Upper lobe of right lung (tissue), 1 donor: ENCODE data around the gene MED15. TPM values are rescaled to one million over a fixed set of nuclear protein-coding genes. Genes with fewer than 3 reads are reported as not detected.

ENCODE experiments used
- ATAC-seq: fragments of 200-7000 bp; cut with Tn5 transposase; one replicate; pipeline ENCODE4 v1.9.1; 2020; ENCODE audit warnings: mild to moderate bottlenecking, moderate library complexity
- DNase-seq: peaks from one replicate; pipeline ENCODE4 v3.0.0-alpha.2; 2020
- H3K27ac ChIP-seq: fragments of 200-600 bp; one replicate; pipeline ENCODE4 v1.8.0; 2022
- H3K27me3 ChIP-seq: fragments of 200-600 bp; one replicate; pipeline ENCODE4 v1.8.0; 2022; ENCODE audit warnings: mild to moderate bottlenecking
- H3K36me3 ChIP-seq: fragments of 200-600 bp; one replicate; pipeline ENCODE4 v1.8.0; 2022
- H3K4me1 ChIP-seq: fragments of 200-600 bp; one replicate; pipeline ENCODE4 v1.8.0; 2022
- H3K4me3 ChIP-seq: fragments of 200-600 bp; one replicate; pipeline ENCODE4 v1.8.0; 2022; ENCODE audit warnings: mild to moderate bottlenecking
- H3K9me3 ChIP-seq: fragments of 200-600 bp; one replicate; pipeline ENCODE4 v1.8.0; 2022
- intact Hi-C: fragments of 100-400 bp; cut with DNase I; formaldehyde crosslinking; loops from one replicate; pipeline ENCODE4 v1.11.0; 2022
- total RNA-seq: library from RNA; stranded (reverse); fragmentation: NEBNext Ultra II Directional; extraction: Animal tissue kit (Norgen Biotek cat#: 25700); gene quantifications from one replicate; pipeline ENCODE4 v1.2.1, GENCODE V29; 2021
- TF ChIP-seq, protein P1 (sequence below): fragments of 200-600 bp; IDR thresholded peaks from one replicate; pipeline ENCODE4 v1.8.0; 2022; ENCODE audit warnings: antibody characterized with exemption
- donor health status: DM: no; HTN: yes; CAD: no; lungs with severe emphysema.

MED15 gene
- total RNA-seq, 1 donor from 2014 or later = 96.9 TPM

DNA sequence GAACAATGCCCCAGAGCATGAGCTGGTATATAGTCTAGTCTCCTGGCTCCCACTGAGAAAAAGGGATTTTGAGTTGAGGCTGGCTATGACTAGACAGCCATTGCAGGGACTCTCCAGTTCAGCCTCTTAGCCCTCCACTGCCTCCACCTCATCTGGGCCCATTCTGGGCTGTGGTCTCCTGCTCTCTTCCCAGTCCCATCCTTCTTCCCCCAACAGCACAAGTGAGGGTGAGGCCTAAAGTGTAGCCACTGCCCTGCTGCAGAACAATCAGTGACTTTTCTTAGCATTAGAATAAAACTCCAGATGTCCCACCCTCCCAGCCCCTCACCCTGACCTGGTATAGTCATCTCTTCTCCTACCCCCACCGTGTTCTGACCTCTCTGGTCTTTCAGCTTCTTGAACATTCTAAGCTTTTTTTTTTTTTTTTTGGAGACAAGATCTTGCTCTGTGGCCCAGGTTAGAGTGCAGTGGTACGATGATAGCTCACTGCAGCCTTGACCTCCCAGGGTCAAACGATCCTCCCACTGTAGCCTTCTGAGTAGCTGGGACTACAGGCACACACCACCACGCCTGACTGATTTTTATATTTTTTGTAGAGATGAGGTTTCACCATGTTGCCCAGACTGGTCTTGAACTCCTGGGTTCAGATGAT is 4.3 kb downstream of the MED15 start:
- intact Hi-C loops = no loop called here
- peaks cover 7% of the 10 kb centered on the region for H3K36me3 ChIP-seq
- no peaks in the 10 kb centered on the region for H3K9me3 ChIP-seq
- ATAC-seq = no peak
- peak overlapping the region; percentile 17 for H3K27ac ChIP-seq
- H3K27me3 ChIP-seq = no peaks in the 10 kb centered on the region
- no peak overlapping the region for H3K4me3 ChIP-seq
- DNase-seq = no peak
- H3K4me1 ChIP-seq = peaks cover 41% of the 10 kb centered on the region
- TF ChIP-seq, protein P1, sequence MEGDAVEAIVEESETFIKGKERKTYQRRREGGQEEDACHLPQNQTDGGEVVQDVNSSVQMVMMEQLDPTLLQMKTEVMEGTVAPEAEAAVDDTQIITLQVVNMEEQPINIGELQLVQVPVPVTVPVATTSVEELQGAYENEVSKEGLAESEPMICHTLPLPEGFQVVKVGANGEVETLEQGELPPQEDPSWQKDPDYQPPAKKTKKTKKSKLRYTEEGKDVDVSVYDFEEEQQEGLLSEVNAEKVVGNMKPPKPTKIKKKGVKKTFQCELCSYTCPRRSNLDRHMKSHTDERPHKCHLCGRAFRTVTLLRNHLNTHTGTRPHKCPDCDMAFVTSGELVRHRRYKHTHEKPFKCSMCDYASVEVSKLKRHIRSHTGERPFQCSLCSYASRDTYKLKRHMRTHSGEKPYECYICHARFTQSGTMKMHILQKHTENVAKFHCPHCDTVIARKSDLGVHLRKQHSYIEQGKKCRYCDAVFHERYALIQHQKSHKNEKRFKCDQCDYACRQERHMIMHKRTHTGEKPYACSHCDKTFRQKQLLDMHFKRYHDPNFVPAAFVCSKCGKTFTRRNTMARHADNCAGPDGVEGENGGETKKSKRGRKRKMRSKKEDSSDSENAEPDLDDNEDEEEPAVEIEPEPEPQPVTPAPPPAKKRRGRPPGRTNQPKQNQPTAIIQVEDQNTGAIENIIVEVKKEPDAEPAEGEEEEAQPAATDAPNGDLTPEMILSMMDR = no peak

- H3K36me3 ChIP-seq = peaks cover 16% of the 10 kb centered on the region
- peak; percentile 27 for ATAC-seq
- H3K27ac ChIP-seq = no peak overlapping the region
- H3K4me1 ChIP-seq = peaks cover 34% of the 10 kb centered on the region
- TF ChIP-seq, protein P1 = no peak
- no peak overlapping the region for H3K4me3 ChIP-seq
- intact Hi-C loops = no loop called here
- no peaks in the 10 kb centered on the region for H3K27me3 ChIP-seq
- no peak for DNase-seq
- H3K9me3 ChIP-seq = no peaks in the 10 kb centered on the region
These were observed 7.4 kb downstream of the MED15 start for GRCh38 chr22:20514658-20515406.

GRCh38 chr22:20516399-20516798 is 9.0 kb downstream of the MED15 start:
- H3K36me3 ChIP-seq = peaks cover 28% of the 10 kb centered on the region
- no peak for DNase-seq
- H3K9me3 ChIP-seq = no peaks in the 10 kb centered on the region
- TF ChIP-seq, protein P1 = no peak
- intact Hi-C loops = no loop called here
- no peak overlapping the region for H3K27ac ChIP-seq
- peaks cover 18% of the 10 kb centered on the region for H3K4me1 ChIP-seq
- H3K27me3 ChIP-seq = no peaks in the 10 kb centered on the region
- no peak overlapping the region for H3K4me3 ChIP-seq
- ATAC-seq = no peak

- DNase-seq (no peak), ATAC-seq (no peak)
- TF ChIP-seq, protein P1 = no peak
- Histone ChIP-seq H3K9me3 (no peaks in the 10 kb centered on the region), H3K27ac (no peak overlapping the region), H3K4me3 (no peak overlapping the region), H3K36me3 (peaks cover 28% of the 10 kb centered on the region), H3K4me1 (peaks cover 12% of the 10 kb centered on the region), H3K27me3 (no peaks in the 10 kb centered on the region)
- intact Hi-C loops = no loop called here
These were observed 10.0 kb downstream of the MED15 start for GRCh38 chr22:20517422-20517821.

DNA sequence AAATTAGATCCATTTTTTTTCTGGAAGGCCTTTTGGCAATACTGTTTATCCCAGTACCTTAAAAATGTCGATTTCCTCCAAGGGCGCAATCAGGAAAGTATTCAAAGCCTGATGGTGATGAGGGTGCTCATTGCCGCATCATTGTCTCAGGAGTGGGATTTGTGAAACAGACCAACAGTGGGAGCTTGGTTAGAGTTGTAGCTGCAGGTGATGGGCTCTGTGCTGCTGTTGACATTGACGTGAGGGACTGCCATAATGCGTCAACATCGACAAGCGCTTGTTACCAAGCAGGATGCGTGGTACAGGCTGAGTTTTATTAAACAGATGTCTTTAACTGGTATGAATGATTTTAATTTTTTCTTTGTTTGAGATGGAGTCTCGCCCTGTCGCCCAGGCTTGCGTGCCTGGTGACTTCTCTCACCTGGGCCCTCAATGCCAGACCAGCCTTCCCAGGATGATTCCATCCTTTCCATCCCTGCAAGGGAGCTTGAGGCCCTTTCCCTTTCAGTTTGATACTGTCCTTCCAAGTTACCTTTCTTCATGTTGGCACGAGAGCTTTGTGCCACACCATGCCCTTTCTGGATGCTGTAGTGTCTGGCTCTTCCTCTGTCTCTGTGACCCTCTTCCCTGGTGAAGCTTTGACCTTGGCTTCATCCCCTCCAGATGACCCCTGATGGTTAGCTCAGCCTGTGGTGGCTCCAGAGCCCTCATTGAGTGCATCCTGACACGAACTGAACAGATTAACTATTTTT is 10.6 kb downstream of the MED15 start:
- no peak for ATAC-seq
- no peak for DNase-seq
- Histone ChIP-seq H3K27me3 (no peaks in the 10 kb centered on the region), H3K4me3 (no peak overlapping the region), H3K36me3 (peaks cover 28% of the 10 kb centered on the region), H3K27ac (no peak overlapping the region), H3K9me3 (no peaks in the 10 kb centered on the region), H3K4me1 (peaks cover 18% of the 10 kb centered on the region)
- intact Hi-C loops = no loop called here
- TF ChIP-seq, protein P1 = no peak
